Inflammatory macrophage treated with lipopolysaccharide for 1 hour (primary cell): ENCODE results near the gene SHC2.
"Not testable (repeated sequence)": the region's sequence is repeated elsewhere in the genome, so short reads cannot be mapped to it uniquely, and the experiment has no call there.

Experiments used
- DNase-seq, 2 donors: peaks; one replicate each; pipeline ENCODE4 v3.0.0-alpha.2; 2020 to 2022

SHC2 gene

GRCh38 chr19:386632-387301, 74.1 kb downstream of the SHC2 start:
- DNase-seq = not testable (repeated sequence)

GRCh38 chr19:386189-386588, 74.6 kb downstream of the SHC2 start:
- DNase-seq = not testable (repeated sequence)

- DNase-seq = no peak
These were observed 76.0 kb downstream of the SHC2 start for GRCh38 chr19:384799-385169.

GRCh38 chr19:383922-384798, 76.7 kb downstream of the SHC2 start:
- peak in 1 of 2 donors; percentile 11 for DNase-seq

GRCh38 chr19:383040-383439, 77.8 kb downstream of the SHC2 start:
- DNase-seq = no peak

- DNase-seq = not testable (repeated sequence)
These were observed 78.3 kb downstream of the SHC2 start for GRCh38 chr19:382578-382977.

GRCh38 chr19:381901-382300, 78.9 kb downstream of the SHC2 start:
- DNase-seq = not testable (repeated sequence)

GRCh38 chr19:380618-381219, 80.1 kb downstream of the SHC2 start:
- not testable (repeated sequence) for DNase-seq

- DNase-seq = no peak
These were observed 81.0 kb downstream of the SHC2 start for GRCh38 chr19:379796-380195.

- DNase-seq = no peak
These were observed 82.1 kb downstream of the SHC2 start for GRCh38 chr19:378706-379105.

- DNase-seq = no peak
These were observed 82.8 kb downstream of the SHC2 start for GRCh38 chr19:377801-378581.

- DNase-seq = no peak
These were observed 84.7 kb downstream of the SHC2 start for GRCh38 chr19:376111-376470.

- no peak for DNase-seq
These were observed 85.3 kb downstream of the SHC2 start for GRCh38 chr19:375395-376110.

GRCh38 chr19:374886-375235, 86.0 kb downstream of the SHC2 start:
- DNase-seq = no peak

GRCh38 chr19:374183-374885, 86.5 kb downstream of the SHC2 start:
- no peak for DNase-seq

GRCh38 chr19:373391-374182, 87.2 kb downstream of the SHC2 start:
- DNase-seq = no peak

GRCh38 chr19:372306-372890, 88.4 kb downstream of the SHC2 start:
- DNase-seq = no peak

- DNase-seq = no peak
These were observed 89.2 kb downstream of the SHC2 start for GRCh38 chr19:371501-372168.

GRCh38 chr19:370641-371330, 90.0 kb downstream of the SHC2 start:
- no peak for DNase-seq
